Left lobe of liver (tissue), 2 donors: ENCODE data around the gene FADD. TPM values are rescaled to one million over a fixed set of nuclear protein-coding genes. Genes with fewer than 3 reads are reported as not detected.
A peak's percentile ranks its signal among the peaks of the same experiment; 100 is the strongest.
"Not testable (repeated sequence)": the region's sequence is repeated elsewhere in the genome, so short reads cannot be mapped to it uniquely, and the experiment has no call there.

ENCODE experiments used
- ATAC-seq: fragments of 200-7000 bp; cut with Tn5 transposase; one replicate; pipeline ENCODE4 v1.9.1; 2020; ENCODE audit warnings: mild to moderate bottlenecking, moderate library complexity
- DNase-seq: peaks from one replicate; pipeline ENCODE4 v3.0.0-alpha.2; 2020; ENCODE audit warnings: low spot score
- total RNA-seq: library from RNA; stranded (reverse); gene quantifications from one replicate; pipeline ENCODE4 v1.2.1, GENCODE V29; 2021
- donor health status: DM: no; HTN: no; CAD: no; lungs with moderate emphysema.
- donor health status: DM: no; HTN: yes; CAD: no.

Gene FADD
- total RNA-seq, 1 donor from 2014 or later, result 9.0 TPM

DNA sequence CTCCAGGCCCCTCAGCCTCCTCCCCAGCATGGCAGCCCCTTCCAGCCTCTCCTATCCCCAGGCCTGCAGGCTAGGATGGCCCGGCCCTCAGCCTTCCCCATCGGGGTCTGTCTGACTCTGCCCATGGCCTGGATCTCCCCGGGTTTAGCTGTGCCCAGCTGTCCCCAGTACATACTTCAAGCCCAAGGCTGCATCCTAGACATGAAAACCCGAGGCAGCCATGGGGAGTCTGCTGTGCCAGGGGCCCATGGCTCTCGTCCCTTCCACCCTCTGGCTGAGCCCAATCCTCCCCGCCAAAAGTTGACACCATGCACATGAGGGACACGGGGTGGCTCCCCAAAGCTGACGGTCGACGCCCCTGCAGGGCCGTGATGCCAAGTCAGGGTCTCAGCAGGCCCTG lies 22.2 kb upstream of the FADD start:
- ATAC-seq, result no peak
- DNase-seq, result no peak

DNA sequence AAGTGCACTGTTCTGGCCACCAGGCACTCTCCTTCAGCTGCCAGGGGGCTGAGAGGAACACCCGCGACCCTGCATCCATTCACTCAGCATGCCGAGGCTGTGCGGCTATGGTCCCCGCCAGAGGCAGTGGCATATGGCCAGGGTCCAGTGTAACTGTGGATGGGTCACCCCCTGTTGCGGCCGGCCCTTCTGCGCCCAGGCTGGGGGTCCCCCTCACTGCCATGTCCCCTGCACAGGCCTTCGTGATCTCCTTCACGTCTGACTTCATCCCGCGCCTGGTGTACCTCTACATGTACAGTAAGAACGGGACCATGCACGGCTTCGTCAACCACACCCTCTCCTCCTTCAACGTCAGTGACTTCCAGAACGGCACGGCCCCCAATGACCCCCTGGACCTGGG lies 20.8 kb upstream of the FADD start:
- DNase-seq (no peak), ATAC-seq (no peak)

DNA sequence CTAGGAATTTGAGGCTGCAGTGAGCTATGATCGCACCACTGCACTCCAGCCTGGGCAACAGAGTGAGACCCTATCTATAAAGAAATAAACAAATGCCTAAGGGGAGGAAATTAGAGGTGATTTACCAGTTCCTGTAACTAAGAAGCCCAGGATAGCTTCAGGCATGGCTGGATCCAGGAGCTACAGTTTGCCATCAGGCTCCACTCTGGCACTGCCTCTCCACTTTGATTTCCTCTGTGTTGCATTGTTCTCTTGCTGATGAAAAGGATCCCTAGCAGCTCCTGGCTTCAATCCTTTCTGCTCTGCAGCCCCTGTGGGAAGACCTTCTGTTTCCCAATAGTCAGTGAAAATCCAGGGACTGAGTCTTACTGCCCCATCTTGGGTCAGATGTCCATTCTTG lies 20.1 kb upstream of the FADD start:
- ATAC-seq (no peak), DNase-seq (no peak)

DNA sequence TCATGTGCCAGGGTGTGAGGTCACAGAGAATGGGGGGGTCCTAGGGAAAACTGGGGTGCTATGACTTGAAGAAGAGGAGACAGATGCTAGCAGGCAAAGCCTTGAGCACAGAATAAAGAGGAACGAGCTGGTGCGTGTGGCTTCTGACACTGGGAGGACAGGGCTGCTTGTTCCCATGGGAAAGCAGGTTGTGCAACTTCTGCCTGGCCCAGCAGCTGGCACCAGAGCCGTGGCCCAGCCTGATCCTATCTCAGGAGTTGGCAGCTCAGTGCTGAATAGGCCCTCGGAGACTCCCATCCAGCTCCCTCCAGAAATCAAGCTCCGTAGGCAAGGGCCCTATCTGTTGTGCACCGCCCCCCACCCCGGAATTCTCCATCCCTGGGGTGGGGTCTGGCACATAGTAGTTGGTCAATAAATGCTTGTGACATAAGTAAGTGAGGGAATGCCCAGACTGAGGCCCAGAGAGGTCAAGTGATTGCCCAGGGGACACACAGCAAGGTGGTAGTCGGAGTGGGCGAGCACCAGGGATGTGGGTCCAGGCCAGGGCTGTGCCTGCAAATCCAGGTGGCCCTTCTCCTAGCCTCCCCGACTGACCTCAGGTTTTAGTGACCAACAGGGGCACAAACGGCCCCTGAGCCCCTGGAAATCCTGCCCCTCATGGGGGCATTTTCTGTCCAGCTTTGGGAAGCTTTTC lies 19.5 kb upstream of the FADD start:
- ATAC-seq (peak; percentile 72), DNase-seq (no peak)

DNA sequence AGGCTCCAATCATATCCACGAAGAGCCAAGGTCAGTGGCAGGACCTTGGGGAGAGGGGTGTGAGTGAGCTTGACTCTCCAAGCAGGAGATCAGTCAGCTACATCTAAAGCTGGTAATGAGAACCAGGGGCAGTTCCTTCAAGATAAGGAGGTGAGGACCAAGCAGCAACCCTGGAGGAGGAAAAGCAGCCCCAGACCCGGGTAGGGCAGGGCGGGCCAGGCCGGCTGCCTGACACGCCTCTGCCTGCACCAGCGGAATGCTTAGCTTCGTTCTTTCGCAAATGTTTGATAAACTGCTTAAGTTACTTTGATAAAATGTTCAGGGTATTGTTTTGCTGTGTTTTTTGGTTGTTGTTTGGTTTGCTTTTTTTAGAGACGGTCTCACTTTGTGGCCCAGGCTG lies 18.7 kb upstream of the FADD start:
- ATAC-seq, result no peak

DNA sequence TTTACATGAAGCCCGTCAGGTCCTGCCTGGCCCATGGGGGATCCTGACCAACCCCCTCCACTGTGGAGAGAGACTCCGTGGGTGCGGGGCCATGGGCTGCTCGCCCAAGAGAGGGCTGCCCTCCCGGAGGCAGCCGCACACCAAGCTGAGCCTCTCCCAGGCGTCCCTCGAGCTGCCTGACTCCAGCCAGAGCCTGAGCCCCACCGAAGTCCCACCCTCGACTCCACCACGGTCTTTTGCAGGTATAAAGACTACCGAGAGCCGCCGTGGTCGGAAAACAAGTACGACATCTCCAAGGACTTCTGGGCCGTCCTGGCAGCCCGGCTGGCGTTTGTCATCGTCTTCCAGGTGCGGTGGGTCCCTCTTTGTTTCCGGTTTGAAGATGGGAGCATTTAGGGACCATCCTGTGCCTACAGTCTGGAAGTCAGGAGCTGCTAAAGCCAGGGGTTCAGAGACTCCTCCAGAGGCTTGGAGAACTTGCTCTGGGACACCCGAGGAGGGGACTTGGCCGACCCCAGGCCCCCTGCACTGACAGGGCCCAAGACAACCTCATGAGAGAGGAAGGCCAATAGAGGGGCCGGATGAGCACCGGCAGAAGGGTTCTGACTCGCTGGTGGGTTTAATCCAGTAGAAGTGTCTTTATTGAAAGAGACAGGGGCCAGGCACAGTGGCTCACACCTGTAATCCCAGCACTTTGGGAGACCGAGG lies 17.6 kb upstream of the FADD start:
- no peak for ATAC-seq

More for the DNA sequence above, 18.7 kb upstream of the FADD start:
- no peak for DNase-seq

DNA sequence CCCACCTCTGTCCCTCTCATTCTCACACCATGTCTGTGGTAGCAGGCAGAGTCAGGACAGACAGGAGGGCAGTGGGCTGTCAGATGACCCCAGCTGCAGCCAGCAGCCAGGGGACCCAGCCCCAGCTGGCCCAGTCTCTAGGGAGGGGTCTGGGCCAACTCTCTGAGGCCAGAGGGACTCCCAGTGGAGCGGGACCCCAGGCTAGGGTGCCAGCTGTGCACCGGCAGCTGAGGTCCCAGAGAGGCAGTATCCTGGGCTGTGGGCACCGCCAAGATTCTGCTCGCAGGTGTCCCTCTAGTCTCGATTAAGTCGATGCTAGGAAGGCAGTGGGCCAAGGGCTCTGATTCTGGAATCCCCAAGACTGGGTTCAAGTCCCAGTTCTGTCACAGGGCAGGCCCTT lies 16.7 kb upstream of the FADD start:
- no peak for ATAC-seq
- no peak for DNase-seq

More for the DNA sequence above, 17.6 kb upstream of the FADD start:
- no peak for DNase-seq

DNA sequence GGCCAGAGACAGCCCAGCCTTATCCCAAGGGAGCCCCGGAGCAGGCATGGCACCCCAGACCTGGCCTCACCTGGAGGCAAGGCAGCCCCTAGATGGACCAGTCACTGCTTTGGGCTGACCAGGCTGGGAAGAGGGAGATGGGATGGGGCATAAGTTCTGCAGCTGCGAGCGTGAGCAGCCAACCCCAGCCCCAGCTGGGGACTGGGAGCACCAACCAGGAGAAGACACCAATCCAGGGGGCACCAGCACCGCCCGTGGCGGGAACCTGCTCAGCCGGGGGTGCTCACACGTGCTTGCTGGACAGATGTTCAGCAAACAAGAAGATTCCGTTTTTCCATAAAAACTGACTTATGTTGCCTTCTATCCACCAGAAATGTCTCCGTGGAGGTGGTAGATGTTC lies 16.2 kb upstream of the FADD start:
- no peak for DNase-seq
- no peak for ATAC-seq

DNA sequence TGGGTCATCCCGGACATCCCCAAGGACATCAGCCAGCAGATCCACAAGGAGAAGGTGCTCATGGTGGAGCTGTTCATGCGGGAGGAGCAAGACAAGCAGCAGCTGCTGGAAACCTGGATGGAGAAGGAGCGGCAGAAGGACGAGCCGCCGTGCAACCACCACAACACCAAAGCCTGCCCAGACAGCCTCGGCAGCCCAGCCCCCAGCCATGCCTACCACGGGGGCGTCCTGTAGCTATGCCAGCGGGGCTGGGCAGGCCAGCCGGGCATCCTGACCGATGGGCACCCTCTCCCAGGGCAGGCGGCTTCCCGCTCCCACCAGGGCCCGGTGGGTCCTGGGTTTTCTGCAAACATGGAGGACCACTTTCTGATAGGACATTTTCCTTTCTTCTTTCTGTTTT lies 15.3 kb upstream of the FADD start:
- DNase-seq, result no peak
- no peak for ATAC-seq

DNA sequence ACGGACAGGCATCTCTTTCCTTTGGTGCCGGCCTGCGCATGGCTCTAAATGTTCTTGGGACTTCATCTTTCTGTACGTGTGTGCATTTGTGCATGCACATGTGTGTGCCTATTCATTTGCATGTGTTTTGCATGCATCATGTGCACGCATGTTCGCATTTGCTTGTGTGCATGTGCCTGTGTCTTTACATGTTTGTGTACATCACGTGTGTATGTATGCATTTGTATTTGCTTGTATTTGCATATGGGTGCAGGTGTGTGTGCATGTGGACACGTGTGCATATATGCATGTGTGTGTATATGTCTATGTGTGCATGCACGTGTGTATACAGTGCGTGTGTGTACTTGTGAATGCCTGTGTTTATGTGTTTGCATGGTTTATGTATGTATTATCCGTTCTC lies 13.5 kb upstream of the FADD start:
- ATAC-seq, result no peak
- no peak for DNase-seq

DNA sequence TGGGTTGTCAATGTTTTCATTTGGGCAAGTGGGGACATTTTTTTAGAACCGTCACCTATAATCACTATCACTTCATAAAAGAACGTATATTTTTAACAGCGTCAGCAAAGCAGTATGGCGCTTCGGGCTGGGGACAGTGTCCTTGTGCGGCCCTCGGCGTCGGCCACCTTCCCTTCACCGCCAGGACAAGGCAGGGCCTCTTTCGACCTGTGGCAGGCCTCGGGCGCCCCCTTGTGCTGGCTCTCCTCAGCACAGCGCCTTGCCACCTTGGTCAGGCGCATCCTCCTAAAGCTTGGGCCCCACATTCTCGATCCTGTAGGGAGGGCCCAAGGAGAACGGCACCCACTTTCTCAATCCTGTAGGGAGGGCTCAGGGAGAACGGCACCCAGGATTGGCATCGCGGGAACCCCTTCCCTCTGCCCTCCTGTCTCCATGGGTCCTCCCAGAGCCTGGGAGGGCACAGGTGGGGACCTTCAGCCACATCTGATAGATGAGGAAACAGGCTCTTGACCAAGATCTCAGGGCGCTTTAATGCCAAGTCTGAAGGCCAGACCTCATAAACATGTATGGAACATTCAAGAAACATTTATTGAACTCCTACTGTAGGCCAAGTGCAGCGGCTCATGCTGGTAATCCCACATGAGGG lies 11.5 kb upstream of the FADD start:
- DNase-seq (peak; percentile 82), ATAC-seq (peak; percentile 89)

DNA sequence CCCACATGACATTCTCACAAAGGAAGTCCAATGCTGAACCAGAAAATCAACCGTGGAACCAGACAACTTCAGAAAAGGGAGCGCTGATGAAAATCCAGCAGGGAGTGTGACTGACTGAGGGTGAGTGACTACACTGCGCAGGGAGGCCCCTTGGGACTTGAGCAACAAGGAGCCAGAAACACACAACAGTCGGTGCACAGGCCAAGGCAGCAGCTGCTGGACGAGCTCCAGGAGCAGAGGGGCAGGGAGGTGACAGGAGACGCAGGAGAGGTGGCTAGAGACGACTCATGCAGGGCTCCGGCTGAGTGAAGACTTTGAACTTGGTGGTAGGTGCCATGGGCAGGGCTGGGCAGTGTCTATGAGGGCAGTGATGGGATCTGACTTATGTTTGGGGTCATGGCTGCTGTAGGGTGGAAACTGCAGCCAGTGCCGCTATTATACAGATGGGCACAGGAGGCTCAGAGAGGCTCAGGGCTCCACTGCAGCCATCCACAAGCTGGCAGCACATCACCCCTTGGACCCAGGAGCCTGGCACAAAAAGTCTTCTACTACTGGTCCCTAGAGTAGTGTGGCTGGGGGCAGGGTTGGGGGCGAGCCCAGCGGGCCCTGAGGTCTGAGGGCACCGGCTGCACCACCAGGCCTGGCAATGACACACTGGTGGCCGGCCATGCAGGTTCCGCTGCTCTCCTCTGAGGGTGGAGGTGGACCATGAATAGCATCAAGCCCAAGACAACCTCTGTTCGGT lies 10.3 kb upstream of the FADD start:
- ATAC-seq (no peak), DNase-seq (no peak)

DNA sequence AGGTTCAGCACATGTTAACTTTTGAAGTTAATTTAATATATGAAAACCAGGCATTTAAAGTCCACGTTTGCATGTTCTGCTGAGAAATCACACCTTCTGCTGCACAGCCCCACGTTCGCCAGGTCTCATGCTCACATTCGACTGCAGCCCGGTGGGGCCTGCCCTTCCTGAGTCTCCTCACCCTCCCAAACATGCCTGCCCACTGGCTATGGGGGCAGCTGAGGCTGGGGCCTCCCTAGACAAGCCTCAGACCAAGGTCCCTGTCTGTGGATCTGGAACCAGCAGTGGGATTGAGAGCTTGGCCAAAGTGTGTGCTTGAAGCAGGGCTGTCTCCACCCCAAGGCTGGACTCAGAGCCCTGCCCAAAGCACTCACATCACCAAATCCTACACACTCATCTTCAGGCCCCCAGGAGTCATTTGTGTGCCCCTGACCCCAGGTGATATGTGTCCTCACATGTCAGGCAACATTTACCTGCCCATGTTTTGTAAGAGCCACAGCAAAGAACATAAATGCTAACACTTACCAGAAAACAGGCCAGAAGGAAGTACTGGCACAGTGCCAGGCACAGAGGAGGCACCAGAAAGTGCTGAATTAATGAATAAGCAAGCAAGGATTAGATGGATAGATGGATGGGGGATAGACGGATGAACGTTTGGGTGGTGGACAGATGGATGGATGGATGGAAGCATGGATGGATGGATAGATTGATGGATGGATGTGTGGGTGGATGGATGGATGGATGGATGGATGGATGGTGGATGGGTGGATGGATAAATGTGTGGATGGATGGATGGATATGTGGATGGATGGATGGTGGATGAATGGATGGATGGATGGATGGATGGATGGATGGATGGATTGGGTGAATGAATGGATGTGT lies 9.4 kb upstream of the FADD start:
- DNase-seq, result no peak
- ATAC-seq, result no peak

DNA sequence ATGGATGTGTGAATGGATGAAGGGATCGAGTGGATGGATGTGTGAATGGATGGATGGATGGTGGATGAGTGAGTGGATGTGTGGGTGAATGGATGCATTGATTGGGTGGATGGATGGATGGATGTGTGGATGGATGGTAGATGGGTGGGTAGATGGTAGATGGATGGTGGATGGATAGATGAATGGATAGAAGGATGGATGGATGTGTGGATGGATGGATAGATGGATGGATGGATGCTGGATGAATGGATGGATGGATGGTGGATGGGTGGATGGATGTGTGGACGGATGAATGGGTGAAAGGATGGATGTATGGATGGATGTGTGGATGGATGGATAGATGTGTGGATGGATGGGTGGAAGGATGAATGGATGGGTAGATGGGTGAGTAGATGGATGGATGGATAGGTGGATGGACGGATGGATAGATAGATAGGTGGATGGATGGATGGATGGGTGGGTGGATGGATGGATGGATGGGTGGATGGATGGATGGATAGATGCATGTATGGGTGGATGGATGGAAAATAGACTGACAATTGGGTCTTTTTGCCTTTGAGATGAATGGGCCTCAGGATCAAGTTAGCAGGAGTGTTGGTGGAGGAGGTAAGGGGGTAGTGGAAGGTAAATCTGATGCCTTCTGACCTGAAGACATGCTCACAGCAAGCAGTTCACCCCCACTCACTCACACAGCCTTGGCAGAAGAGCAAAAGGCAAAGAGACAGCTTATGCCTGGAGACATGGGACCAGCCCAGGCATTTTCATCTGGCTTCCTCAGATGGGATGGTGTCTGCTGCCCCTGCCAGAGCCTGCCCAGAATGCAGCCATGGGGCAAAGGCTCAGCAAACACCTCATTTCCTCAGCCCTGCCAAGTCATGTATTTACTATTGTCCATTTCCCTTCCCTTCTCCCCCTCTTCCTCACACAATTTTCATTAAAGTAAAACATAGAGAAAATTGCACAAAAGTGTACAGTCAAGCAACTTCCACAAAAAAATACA lies 8.0 kb upstream of the FADD start:
- DNase-seq (no peak), ATAC-seq (no peak)

DNA sequence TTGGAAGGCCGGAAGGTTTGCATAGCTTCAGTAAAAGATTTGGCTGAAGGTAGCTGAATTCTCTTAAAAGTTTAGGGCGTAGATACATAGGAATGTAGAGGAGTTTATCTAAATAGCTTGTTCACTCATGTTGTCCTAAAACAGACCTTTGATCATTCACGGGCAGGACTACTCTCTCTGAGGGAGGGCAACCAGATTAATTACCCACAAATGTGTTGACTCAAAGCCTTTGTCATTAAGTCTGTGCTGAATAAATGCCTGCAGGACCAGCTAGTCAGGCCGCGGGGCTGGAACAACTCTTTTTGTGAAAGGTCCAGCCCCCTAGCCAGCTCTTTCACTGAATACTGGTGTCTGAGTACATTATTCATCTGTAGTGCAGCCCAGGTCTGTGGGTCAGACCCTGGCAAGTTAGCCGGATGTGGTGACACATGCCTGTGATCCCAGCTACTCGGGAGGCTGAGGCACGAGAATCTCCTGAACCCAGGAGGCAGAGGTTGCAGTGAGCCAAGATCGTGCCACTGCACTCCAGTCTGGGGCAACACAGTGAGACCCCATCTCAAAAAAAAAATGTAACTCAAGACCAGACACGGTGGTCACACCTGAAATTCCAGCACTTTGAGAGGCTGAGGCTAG lies 2.8 kb upstream of the FADD start:
- ATAC-seq (no peak), DNase-seq (no peak)

DNA sequence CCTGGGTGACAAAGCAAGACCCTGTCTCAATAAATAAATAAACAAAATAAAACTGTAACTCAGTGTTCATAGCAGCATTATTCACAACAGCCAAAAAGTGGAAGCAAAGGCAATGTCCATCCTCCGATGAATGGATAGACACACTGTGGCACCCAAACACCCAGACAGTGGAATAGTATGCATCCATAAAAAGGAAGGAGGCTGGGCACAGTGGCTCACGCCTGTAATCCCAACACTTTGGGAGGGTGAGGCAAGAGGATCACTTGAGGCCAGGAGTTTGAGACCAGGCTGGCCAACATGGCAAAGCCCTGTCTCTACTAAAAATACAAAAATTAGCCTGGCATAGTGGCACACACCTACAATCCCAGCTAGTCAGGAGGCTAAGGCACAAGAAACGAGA lies 2.0 kb upstream of the FADD start:
- DNase-seq, ATAC-seq: not testable (repeated sequence)

DNA sequence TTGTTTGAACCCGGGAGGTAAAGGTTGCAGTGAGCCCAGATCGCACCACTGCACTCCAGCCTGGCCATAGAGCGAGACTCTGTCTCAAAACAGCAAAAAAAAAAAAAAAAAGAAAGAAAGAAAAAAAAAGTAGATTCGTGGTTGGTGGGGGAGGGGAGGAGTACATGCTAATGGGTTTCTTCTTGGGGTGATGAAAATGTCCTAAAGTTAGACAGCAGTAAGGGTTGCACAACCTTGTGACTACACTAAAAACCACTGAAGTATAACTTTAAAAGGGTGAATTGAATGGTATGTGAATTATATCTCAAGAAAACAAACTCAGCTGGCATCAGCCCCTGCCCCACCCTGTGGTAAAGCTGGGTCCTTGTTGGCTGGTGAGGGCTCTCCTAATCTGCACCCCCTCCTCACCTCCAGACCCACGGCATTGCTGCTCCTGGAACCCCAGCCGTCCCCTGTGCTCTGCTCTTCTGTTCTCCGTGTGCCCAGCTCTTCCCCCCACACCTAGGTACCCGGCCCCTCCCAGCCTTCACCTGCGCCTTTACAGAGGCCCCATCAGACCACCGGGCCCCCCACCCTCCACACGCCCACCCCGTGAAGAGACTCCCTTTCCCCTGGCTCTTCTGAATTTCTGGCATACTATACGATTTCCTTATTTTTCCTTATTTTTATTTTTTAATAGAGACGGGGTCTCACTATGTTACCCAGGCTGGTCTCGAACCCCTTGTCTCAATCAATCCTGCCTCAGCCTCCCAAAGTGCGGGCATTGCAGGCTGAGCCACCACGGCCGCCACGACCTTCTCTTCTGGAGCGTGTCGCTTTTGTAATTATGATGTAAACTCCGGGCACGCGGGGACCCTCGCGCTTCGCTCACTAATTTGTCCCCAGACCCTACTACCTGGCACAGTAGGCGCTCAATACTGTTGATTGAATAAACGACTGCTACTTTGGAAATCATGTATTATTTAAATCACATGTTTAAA lies 924 bp upstream of the FADD start:
- DNase-seq, result no peak
- no peak for ATAC-seq
